GM12878 (cell line): ENCODE measurements around the gene RAD51B. TPM values are rescaled to one million over a fixed set of nuclear protein-coding genes. Genes with fewer than 3 reads are reported as not detected.

Experiments used
- ATAC-seq: fragments of 200-7000 bp; cut with Tn5 transposase; 3 replicates; pipeline ENCODE4 v1.9.1; 2020; ENCODE audit warnings: mild to moderate bottlenecking, moderate library complexity
- BruUV-seq: library from RNA; stranded (reverse); fragments of 400-500 nt; replicated peaks from 2 replicates; lab custom pipeline; 2021; lab: Mats Ljungman, UMichigan
- CTCF ChIA-PET: fragments of 300-600 bp; sonication (Branson Sonifier 250); formaldehyde crosslinking; extraction: SDS; loops from one replicate; lab custom pipeline; 2021; ENCODE audit warnings: inconsistent platforms; lab: Yijun Ruan, JAX
- POLR2A ChIA-PET: fragments of 350-600 bp; formaldehyde crosslinking; extraction: SDS; loops from one replicate; lab custom pipeline; 2021; ENCODE audit warnings: inconsistent platforms; lab: Charles Lee
- RAD21 ChIA-PET: fragments of 300-600 bp; sonication (Branson Sonifier 250); formaldehyde crosslinking; loops from one replicate; lab custom pipeline; 2023; ENCODE audit warnings: antibody characterized with exemption; ENCODE audit not compliant: unreplicated experiment; lab: Charles Lee
- SMC1A ChIA-PET: fragments of 300-600 bp; sonication (Branson Sonifier 250); formaldehyde crosslinking; loops from one replicate; lab custom pipeline; 2023; ENCODE audit not compliant: unreplicated experiment, uncharacterized antibody; lab: Charles Lee
- DNase-seq: peaks from one replicate; pipeline ENCODE4 v3.0.0-alpha.2; 2011; ENCODE audit warnings: low read depth, low spot score
- FAIRE-seq: peaks from 3 replicates; lab custom pipeline; 2011; peaks lifted over from hg19 to GRCh38; lab: Jason Lieb, UNC
- H2AFZ ChIP-seq: 2 replicates; pipeline ENCODE4 v1.6.0; 2011; ENCODE audit warnings: low read depth, low read length, control low read depth; ENCODE audit not compliant: control insufficient read depth
- H3K27ac ChIP-seq: 2 replicates; pipeline ENCODE4 v1.5.1; 2011; ENCODE audit warnings: control low read depth; ENCODE audit not compliant: control insufficient read depth, insufficient read depth
- H3K27me3 ChIP-seq, 2 experiments: replicated peaks in 1 of 2; 2 replicates each; pipeline versions ENCODE4 v1.6.0 to v1.6.1; 2011; ENCODE audit warnings: low read length in 1 of 2; ENCODE audit not compliant: control insufficient read depth in 2 of 2, insufficient read depth in 2 of 2
- H3K36me3 ChIP-seq, 2 experiments: 2 replicates each; pipeline ENCODE4 v1.5.1; 2011; ENCODE audit warnings: low read length in 1 of 2; ENCODE audit not compliant: control insufficient read depth in 2 of 2, insufficient read depth in 2 of 2
- H3K4me1 ChIP-seq: 2 replicates; pipeline ENCODE4 v1.6.1; 2011; ENCODE audit warnings: mild to moderate bottlenecking, low read length, moderate library complexity, mixed read lengths; ENCODE audit not compliant: control insufficient read depth, insufficient read depth
- H3K4me2 ChIP-seq: 2 replicates; pipeline ENCODE4 v1.6.0; 2011; ENCODE audit warnings: control low read depth; ENCODE audit not compliant: control insufficient read depth, insufficient read depth
- H3K4me3 ChIP-seq: fragments of 200-600 bp; sonication (generic); 2 replicates; pipeline ENCODE4 v1.5.1; 2016
- H3K79me2 ChIP-seq: 2 replicates; pipeline ENCODE4 v1.6.0; 2011; ENCODE audit warnings: low read length; ENCODE audit not compliant: control insufficient read depth, insufficient read depth
- H3K9ac ChIP-seq: 2 replicates; pipeline ENCODE4 v1.8.0; 2011; ENCODE audit warnings: low read length, control low read depth, mixed read lengths; ENCODE audit not compliant: control insufficient read depth, insufficient read depth
- H3K9me3 ChIP-seq: replicated peaks from 3 replicates; pipeline ENCODE4 v1.5.1; 2011; ENCODE audit warnings: mild to moderate bottlenecking, low read length; ENCODE audit not compliant: control insufficient read depth, insufficient read depth
- H4K20me1 ChIP-seq: 2 replicates; pipeline ENCODE4 v1.6.0; 2011; ENCODE audit not compliant: control insufficient read depth, insufficient read depth
- JUND ChIP-seq: IDR thresholded peaks from 2 replicates; pipeline ENCODE4 v1.6.1; 2012; ENCODE audit warnings: low read depth, mild to moderate bottlenecking, low read length, improper control_type of control experiment, moderate library complexity
- SMAD1 ChIP-seq: fragments of 450-650 bp; IDR thresholded peaks from 2 replicates; pipeline ENCODE4 v1.6.1; 2018; ENCODE audit warnings: mild to moderate bottlenecking, low read depth; ENCODE audit not compliant: partially characterized antibody
- SPI1 ChIP-seq: IDR thresholded peaks from 2 replicates; pipeline ENCODE4 v1.6.1; 2011; ENCODE audit warnings: low read depth, mild to moderate bottlenecking, low read length, moderate library complexity, borderline replicate concordance; ENCODE audit not compliant: insufficient read depth
- WRNIP1 ChIP-seq: IDR thresholded peaks from 2 replicates; pipeline ENCODE4 v1.6.1; 2011; ENCODE audit warnings: low read depth, low read length, improper control_type of control experiment, borderline replicate concordance
- WGBS: methylation state at CpG from one replicate; pipeline ENCODE4 v1.1.6; 2016; ENCODE audit warnings: low lambda C conversion rate; ENCODE audit not compliant: insufficient replicate concordance, insufficient coverage; ENCODE audit errors: missing lambda C conversion rate; 5-methylcytosine and 5-hydroxymethylcytosine counted together
- in situ Hi-C: fragments of 300-500 bp; cut with MboI; formaldehyde crosslinking; loops from 9 replicates; pipeline ENCODE4 v1.14.3; 2018; ENCODE audit warnings: mixed read lengths
- intact Hi-C: fragments of 100-400 bp; cut with micrococcal nuclease; formaldehyde crosslinking; loops from one replicate; pipeline ENCODE4 v1.14.2; 2022; ENCODE audit not compliant: unreplicated experiment
- polyA plus RNA-seq, 11 experiments: library from polyadenylated mRNA; depleted of rRNA in 4 of 11; unstranded in 6 of 11; stranded (reverse) in 5 of 11; fragments of >200 nt; fragmentation: Nextera tagmentation in 4 of 11; fragmentation: Illumina TruSeq in 1 of 11; extraction: Ambion mirVana in 4 of 11; extraction: Trizol in 1 of 11; gene quantifications; 1 replicate in 1 of 11; 2 replicates in 10 of 11; pipeline versions ENCODE4 v1.2.1 to v1.2.3, GENCODE V29; 2011 to 2016; ENCODE audit warnings: inconsistent platforms in 2 of 11, missing spikeins in 2 of 11, low read depth in 1 of 11
- total RNA-seq, 4 experiments: library from RNA; depleted of rRNA in 3 of 4; stranded (reverse); fragments of >200 nt in 3 of 4; fragmentation: Illumina TruSeq in 1 of 4; extraction: Trizol in 1 of 4; gene quantifications; 2 replicates each; pipeline versions ENCODE4 v1.2.1 to v1.2.3, GENCODE V29; 2013 to 2021
- TF ChIP-seq, protein P1 (sequence below): fragments of 450-650 bp; IDR thresholded peaks from 2 replicates; pipeline ENCODE4 v1.6.1; 2017; ENCODE audit warnings: mild to moderate bottlenecking

Gene RAD51B
- total and polyA plus RNA-seq, 10 of the 15 experiments (the other 5 are each of a cell fraction or from before 2014, with no cell fraction given): 9.8 to 26.8 (median 21.3) TPM

- Histone ChIP-seq H3K27ac (peak overlapping the region; percentile 50; the same call in 1 of the 2 replicates), H4K20me1 (no peaks in the 10 kb centered on the region), H3K27me3 (no peaks in the 10 kb centered on the region), H3K9me3 (no peaks in the 10 kb centered on the region), H3K9ac (no peak overlapping the region), H3K4me2 (peak overlapping the region; percentile 13), H3K4me1 (peaks cover 10% of the 10 kb centered on the region), H3K36me3 (no peaks in the 10 kb centered on the region), H2AFZ (no peak overlapping the region), H3K4me3 (no peak overlapping the region), H3K79me2 (no peaks in the 10 kb centered on the region)
- in situ Hi-C loops (no loop called here), intact Hi-C loops (no loop called here)
- no peak for TF ChIP-seq WRNIP1
- no peak for TF ChIP-seq SMAD1
- no peak for TF ChIP-seq JUND
- TF ChIP-seq, protein P1, sequence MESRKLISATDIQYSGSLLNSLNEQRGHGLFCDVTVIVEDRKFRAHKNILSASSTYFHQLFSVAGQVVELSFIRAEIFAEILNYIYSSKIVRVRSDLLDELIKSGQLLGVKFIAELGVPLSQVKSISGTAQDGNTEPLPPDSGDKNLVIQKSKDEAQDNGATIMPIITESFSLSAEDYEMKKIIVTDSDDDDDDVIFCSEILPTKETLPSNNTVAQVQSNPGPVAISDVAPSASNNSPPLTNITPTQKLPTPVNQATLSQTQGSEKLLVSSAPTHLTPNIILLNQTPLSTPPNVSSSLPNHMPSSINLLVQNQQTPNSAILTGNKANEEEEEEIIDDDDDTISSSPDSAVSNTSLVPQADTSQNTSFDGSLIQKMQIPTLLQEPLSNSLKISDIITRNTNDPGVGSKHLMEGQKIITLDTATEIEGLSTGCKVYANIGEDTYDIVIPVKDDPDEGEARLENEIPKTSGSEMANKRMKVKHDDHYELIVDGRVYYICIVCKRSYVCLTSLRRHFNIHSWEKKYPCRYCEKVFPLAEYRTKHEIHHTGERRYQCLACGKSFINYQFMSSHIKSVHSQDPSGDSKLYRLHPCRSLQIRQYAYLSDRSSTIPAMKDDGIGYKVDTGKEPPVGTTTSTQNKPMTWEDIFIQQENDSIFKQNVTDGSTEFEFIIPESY: no peak
- peak; percentile 19; the same call in 1 of the 2 replicates for TF ChIP-seq SPI1
- peak; percentile 67 for ATAC-seq
- WGBS: 0% methylated on average over 3 of the region's 3 CpGs
- POLR2A ChIA-PET: interaction anchor here (0.8 kb wide), 1 partner anchor 409 kb away, joined by 3 read pairs; no protein-coding TSS in a partner anchor
- RAD21 ChIA-PET: no interaction called here
- SMC1A ChIA-PET: interaction anchor here (1.2 kb wide), 1 partner anchor 16 kb away, joined by 8 read pairs; no protein-coding TSS in a partner anchor
- CTCF ChIA-PET: interaction anchor here (1.4 to 2.2 kb wide), 2 partner anchors 16 to 30 kb away, joined by 7 to 14 read pairs; no protein-coding TSS in a partner anchor
- no peak for DNase-seq
- FAIRE-seq: no peak
- BruUV-seq: no TSS peak
Observed at GRCh38 chr14:67853715-67854114, 34.1 kb downstream of the RAD51B start.
